C4-2B (cell line): ENCODE data around the gene LARGE1.

Experiments
- ZFX ChIP-seq: fragments of 450-650 bp; IDR thresholded peaks from 2 replicates; pipeline ENCODE4 v1.6.1; 2017
- TF ChIP-seq, protein P1 (sequence below): fragments of 450-650 bp; conservative IDR thresholded peaks from 2 replicates; pipeline ENCODE4 v1.5.1; 2017; ENCODE audit warnings: mild to moderate bottlenecking

DNA sequence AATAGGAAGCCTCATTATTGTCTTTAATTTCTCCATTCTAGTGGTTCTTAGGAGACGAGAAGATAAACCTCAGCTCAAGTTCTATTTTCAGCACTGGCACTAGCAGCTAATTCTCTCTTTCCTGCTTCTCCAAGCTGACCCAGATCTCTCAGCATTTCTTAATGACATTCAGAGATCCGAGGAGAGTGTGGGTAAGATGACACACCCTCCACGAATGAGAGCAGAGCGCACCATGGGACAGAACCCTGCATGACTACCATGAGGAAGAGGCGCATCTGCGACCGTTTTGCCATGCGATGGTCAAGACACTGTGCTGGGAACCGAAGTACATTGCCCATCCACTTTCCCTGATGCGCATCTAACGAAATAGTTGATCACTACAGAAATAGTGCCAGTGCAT is 241.8 kb downstream of the LARGE1 start:
- TF ChIP-seq, protein P1, sequence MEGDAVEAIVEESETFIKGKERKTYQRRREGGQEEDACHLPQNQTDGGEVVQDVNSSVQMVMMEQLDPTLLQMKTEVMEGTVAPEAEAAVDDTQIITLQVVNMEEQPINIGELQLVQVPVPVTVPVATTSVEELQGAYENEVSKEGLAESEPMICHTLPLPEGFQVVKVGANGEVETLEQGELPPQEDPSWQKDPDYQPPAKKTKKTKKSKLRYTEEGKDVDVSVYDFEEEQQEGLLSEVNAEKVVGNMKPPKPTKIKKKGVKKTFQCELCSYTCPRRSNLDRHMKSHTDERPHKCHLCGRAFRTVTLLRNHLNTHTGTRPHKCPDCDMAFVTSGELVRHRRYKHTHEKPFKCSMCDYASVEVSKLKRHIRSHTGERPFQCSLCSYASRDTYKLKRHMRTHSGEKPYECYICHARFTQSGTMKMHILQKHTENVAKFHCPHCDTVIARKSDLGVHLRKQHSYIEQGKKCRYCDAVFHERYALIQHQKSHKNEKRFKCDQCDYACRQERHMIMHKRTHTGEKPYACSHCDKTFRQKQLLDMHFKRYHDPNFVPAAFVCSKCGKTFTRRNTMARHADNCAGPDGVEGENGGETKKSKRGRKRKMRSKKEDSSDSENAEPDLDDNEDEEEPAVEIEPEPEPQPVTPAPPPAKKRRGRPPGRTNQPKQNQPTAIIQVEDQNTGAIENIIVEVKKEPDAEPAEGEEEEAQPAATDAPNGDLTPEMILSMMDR = no peak
- no peak for TF ChIP-seq ZFX
